Kidney (tissue), 14 donors: ENCODE data around the gene WNK2. TPM values are rescaled to one million over a fixed set of nuclear protein-coding genes. Genes with fewer than 3 reads are reported as not detected.

Experiments used
- DNase-seq, 5 donors: peaks; one replicate each; pipeline ENCODE4 v3.0.0-alpha.2; 2013 to 2020
- FAIRE-seq: peaks from 2 replicates; lab custom pipeline; 2012; peaks lifted over from hg19 to GRCh38; lab: Jason Lieb, UNC
- H3K27ac ChIP-seq, 2 donors: one replicate each; pipeline ENCODE4 v1.7.0; 2013; ENCODE audit warnings: low read depth in 2 of 2, low read length in 2 of 2, inconsistent platforms in 1 of 2
- H3K27me3 ChIP-seq: one replicate; pipeline ENCODE4 v1.7.1; 2013; ENCODE audit warnings: low read length, inconsistent platforms; ENCODE audit not compliant: control insufficient read depth, insufficient read depth
- H3K36me3 ChIP-seq, 3 donors: one replicate each; pipeline versions ENCODE4 v1.7.0 to v1.7.1; 2013; ENCODE audit warnings: low read length in 3 of 3, control low read depth in 1 of 3, inconsistent platforms in 1 of 3; ENCODE audit not compliant: insufficient read depth in 3 of 3, control insufficient read depth in 2 of 3
- H3K4me1 ChIP-seq, 3 donors: one replicate each; pipeline versions ENCODE4 v1.7.0 to v1.7.1; 2013; ENCODE audit warnings: low read length in 3 of 3, inconsistent platforms in 1 of 3, low read depth in 1 of 3; ENCODE audit not compliant: control insufficient read depth in 2 of 3, insufficient read depth in 2 of 3
- H3K4me3 ChIP-seq, 3 donors: one replicate each; pipeline versions ENCODE4 v1.7.0 to v1.8.1; 2013; ENCODE audit warnings: low read length in 3 of 3, control low read depth in 1 of 3, inconsistent platforms in 1 of 3
- H3K9ac ChIP-seq, 3 donors: one replicate each; pipeline versions ENCODE4 v1.7.0 to v1.7.1; 2013; ENCODE audit warnings: low read length in 3 of 3, control low read depth in 1 of 3, inconsistent platforms in 1 of 3
- H3K9me3 ChIP-seq, 3 donors: one replicate each; pipeline versions ENCODE4 v1.7.0 to v1.7.1; 2013; ENCODE audit warnings: low read length in 3 of 3, control low read depth in 1 of 3, inconsistent platforms in 1 of 3; ENCODE audit not compliant: control insufficient read depth in 2 of 3, insufficient read depth in 1 of 3
- intact Hi-C: fragments of 100-400 bp; cut with DNase I; formaldehyde crosslinking; loops from one replicate; pipeline ENCODE4 v1.11.1; 2022
- polyA plus RNA-seq: library from polyadenylated mRNA; stranded (reverse); fragments of 350-450 nt; fragmentation: Illumina TruSeq; extraction: RNeasy Lipid Tissue Mini Kit (QIAGEN cat#74804); gene quantifications from one replicate; pipeline ENCODE4 v1.2.3, GENCODE V29; 2014; ENCODE audit warnings: low read depth, low replicate concordance; ENCODE audit not compliant: insufficient read depth
- total RNA-seq: library from RNA; stranded (reverse); fragmentation: NEBNext Ultra II Directional; extraction: Animal tissue kit (Norgen Biotek cat#: 25700); gene quantifications from one replicate; pipeline ENCODE4 v1.2.1, GENCODE V29; 2021
- TF ChIP-seq, protein P1 (sequence below): IDR thresholded peaks from 3 replicates; pipeline ENCODE4 v1.5.1; 2012; ENCODE audit warnings: mild to moderate bottlenecking, moderate library complexity, borderline replicate concordance; ENCODE audit not compliant: insufficient read depth; ENCODE audit errors: extremely low read depth
- donor health status: control.
- donor health status: control.
- donor health status: control.
- donor health status: control.
- donor health status: control.
- donor health status: DM: yes; HTN: yes; CAD: no.
- donor health status: Normal renal cell carcinoma (clear cell type).

The WNK2 gene
- total and polyA plus RNA-seq, 2 donors from 2014 or later = 1.5 to 4.8 TPM

DNA sequence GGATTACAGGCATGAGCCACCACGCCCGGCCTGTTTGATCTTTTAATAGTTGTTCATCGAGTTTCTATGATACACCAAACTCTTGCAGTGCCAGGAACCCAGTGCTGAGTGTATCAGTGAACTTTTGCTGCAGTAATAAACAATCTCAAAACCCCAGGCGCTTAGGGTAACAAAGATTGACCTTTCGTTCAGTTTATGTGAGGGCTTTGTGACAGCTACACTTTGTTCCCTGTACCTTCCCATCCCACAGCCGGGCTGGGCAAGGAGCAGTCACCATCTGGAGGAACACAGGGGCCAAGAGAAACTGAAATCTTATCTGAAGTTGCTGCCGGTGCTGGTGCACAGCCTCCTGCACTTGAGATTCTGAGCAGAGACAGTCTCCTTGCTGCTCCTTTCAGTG lies 17.2 kb upstream of the WNK2 start:
- H3K27me3 ChIP-seq = no peaks in the 10 kb centered on the region
- DNase-seq (no peak), FAIRE-seq (no peak)
- H3K9me3 ChIP-seq = no peaks in the 10 kb centered on the region
- no peak overlapping the region for H3K4me3 ChIP-seq
- H3K36me3 ChIP-seq = no peaks in the 10 kb centered on the region
- intact Hi-C loops = no loop called here
- no peak overlapping the region for H3K27ac ChIP-seq
- H3K4me1 ChIP-seq = no peaks in the 10 kb centered on the region
- TF ChIP-seq, protein P1, sequence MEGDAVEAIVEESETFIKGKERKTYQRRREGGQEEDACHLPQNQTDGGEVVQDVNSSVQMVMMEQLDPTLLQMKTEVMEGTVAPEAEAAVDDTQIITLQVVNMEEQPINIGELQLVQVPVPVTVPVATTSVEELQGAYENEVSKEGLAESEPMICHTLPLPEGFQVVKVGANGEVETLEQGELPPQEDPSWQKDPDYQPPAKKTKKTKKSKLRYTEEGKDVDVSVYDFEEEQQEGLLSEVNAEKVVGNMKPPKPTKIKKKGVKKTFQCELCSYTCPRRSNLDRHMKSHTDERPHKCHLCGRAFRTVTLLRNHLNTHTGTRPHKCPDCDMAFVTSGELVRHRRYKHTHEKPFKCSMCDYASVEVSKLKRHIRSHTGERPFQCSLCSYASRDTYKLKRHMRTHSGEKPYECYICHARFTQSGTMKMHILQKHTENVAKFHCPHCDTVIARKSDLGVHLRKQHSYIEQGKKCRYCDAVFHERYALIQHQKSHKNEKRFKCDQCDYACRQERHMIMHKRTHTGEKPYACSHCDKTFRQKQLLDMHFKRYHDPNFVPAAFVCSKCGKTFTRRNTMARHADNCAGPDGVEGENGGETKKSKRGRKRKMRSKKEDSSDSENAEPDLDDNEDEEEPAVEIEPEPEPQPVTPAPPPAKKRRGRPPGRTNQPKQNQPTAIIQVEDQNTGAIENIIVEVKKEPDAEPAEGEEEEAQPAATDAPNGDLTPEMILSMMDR = no peak
- H3K9ac ChIP-seq = no peak overlapping the region

DNA sequence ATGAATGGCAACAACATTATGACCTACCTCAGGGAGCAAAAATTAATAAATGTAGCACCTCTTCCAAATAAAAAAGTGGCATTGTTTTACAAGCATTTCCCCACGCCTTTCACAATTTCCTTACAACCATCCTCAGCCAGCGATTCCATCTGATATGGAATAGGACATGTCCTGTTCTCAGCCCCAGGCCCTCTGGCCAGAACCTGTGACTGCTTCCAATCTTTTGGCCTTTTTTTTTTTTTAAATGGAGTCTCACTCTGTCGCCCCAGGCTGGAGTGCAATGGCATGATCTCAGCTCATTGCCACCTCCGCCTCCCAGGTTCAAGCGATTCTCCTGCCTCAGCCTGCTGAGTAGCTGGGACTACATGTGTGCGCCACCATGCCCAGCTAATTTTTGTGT lies 16.8 kb upstream of the WNK2 start:
- Histone ChIP-seq H3K27ac (no peak overlapping the region), H3K4me3 (no peak overlapping the region), H3K36me3 (no peaks in the 10 kb centered on the region), H3K27me3 (no peaks in the 10 kb centered on the region), H3K4me1 (no peaks in the 10 kb centered on the region), H3K9me3 (no peaks in the 10 kb centered on the region), H3K9ac (no peak overlapping the region)
- DNase-seq (no peak), FAIRE-seq (no peak)
- TF ChIP-seq, protein P1 = no peak
- intact Hi-C loops = no loop called here

DNA sequence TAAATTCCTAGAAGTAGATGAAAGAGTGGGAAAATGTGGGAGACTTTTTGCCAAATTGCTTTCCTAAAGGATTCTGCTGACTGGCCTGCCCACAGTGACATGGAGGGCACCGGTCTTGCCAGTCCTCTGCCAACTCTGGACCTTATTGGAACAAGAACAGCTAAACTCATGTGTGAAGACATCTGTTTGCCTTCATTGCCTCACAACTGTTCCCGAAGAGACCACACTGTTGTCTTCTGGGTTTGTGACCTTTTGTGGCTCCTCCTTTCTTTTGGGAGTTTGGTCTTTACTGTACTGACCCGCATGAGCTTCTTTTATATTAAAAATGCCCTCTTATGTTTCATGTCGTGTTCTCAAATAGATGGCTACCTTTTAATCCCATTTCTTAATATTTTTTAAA lies 16.1 kb upstream of the WNK2 start:
- TF ChIP-seq, protein P1 = no peak
- no peaks in the 10 kb centered on the region for H3K36me3 ChIP-seq
- H3K4me1 ChIP-seq = no peaks in the 10 kb centered on the region
- no peak for FAIRE-seq
- H3K9me3 ChIP-seq = no peaks in the 10 kb centered on the region
- intact Hi-C loops = no loop called here
- no peak overlapping the region for H3K9ac ChIP-seq
- H3K4me3 ChIP-seq = no peak overlapping the region
- no peak overlapping the region for H3K27ac ChIP-seq
- no peaks in the 10 kb centered on the region for H3K27me3 ChIP-seq
- no peak for DNase-seq

DNA sequence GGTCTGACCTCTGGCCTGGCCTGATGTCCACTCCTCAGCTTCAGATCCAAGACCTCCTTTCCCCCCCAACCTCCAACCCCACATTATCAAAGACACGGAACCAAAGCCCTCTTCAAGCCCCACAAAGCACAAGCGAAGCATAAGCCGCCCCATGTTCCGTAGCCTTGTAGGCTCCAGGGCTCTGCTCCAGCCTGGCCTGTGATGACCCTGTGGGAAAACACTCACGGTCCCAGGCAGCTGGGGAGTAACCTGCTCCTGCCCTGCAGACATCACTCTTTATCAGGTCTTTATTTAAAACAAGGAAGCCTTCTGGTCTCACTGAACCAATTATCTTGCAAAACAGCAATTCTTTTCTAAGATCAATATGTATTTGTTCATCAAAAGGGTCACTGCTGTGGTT lies 15.4 kb upstream of the WNK2 start:
- H3K27me3 ChIP-seq = no peaks in the 10 kb centered on the region
- no peak overlapping the region for H3K9ac ChIP-seq
- no peaks in the 10 kb centered on the region for H3K4me1 ChIP-seq
- intact Hi-C loops = no loop called here
- TF ChIP-seq, protein P1 = no peak
- H3K36me3 ChIP-seq = no peaks in the 10 kb centered on the region
- FAIRE-seq (no peak), DNase-seq (no peak)
- no peak overlapping the region for H3K27ac ChIP-seq
- H3K9me3 ChIP-seq = no peaks in the 10 kb centered on the region
- H3K4me3 ChIP-seq = no peak overlapping the region
